Amniotic epithelial cell (primary cell): ENCODE measurements around the gene TXNDC8.
"Not testable (repeated sequence)": the region's sequence is repeated elsewhere in the genome, so short reads cannot be mapped to it uniquely, and the experiment has no call there.

Experiments used
- DNase-seq: peaks from one replicate; pipeline ENCODE4 v3.0.0-alpha.2; 2010; ENCODE audit warnings: low read depth

The TXNDC8 gene

DNA sequence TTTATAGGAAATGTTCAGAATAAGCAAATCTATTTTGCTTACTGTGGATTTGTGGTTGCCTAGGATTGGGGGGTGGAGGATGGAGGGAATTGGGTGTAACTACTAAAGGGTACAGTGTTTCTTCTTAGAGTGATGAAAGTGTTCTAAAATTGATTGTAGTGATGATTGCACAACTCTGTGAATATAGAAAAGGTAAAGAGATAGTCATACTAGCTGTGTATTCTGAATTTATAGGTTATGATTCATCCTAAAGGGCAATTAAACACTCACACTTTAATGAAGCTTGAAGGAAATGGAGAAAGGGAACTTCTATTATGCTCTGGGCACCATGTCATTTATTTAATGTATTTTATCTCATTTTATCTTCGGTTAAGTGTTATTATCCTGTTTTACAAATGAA lies 9.9 kb downstream of the TXNDC8 start:
- no peak for DNase-seq

DNA sequence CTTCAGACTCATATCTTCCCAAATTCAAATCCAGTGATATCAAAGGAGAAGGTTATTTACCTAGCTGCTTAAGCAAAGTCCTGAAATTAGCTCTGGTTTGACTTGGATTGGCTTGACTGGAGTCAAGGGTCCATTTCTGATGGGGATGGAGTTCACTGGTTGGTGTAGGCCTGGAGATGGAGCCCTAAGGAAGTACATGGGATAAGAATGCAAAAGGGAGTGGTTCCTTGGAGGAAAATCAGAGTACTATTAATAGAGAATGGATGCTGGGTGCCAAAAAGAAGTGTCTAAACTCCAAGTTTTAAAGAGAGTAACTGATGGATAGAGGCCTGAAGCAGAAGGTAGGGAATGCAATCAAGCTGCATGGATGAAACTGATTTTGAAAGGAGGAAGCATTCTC lies 13.8 kb downstream of the TXNDC8 start:
- DNase-seq: no peak

DNA sequence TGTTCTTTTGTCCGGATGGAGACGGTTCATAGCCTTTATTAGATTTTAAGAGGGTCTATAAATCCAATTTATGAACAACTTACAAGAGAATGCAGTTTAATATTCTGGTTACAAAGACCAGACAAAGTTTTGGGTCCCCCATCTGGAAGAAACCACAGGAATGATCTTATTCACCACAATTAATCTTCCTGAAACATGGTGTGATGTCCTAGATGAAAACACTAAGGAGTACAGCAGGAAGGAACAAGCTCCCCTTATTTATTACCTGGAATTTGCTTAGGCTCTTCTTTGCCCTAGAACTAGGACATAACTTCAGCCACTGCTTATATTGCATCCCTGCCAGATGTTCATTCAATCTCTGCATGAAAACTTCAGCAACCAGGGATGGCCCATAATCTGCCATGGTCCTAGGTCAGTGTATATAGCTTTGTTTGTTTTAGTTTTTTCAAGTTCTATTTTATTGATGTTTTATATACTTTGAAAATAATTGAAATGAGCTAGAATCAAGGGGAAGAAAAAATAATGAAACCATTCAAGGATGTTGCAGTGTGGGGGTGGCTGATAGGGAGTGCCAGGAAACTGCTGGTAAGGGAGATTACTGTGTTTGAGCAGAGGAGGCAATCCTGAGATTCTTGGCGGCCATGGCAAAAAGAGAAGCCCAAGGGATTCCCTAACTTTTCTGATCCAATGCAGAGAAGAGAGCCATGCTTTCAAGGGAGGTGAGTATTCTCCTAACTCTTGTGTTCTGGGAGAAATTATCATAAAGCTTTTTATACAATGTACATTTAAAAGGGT lies 16.8 kb downstream of the TXNDC8 start:
- peak; percentile 60 for DNase-seq

DNA sequence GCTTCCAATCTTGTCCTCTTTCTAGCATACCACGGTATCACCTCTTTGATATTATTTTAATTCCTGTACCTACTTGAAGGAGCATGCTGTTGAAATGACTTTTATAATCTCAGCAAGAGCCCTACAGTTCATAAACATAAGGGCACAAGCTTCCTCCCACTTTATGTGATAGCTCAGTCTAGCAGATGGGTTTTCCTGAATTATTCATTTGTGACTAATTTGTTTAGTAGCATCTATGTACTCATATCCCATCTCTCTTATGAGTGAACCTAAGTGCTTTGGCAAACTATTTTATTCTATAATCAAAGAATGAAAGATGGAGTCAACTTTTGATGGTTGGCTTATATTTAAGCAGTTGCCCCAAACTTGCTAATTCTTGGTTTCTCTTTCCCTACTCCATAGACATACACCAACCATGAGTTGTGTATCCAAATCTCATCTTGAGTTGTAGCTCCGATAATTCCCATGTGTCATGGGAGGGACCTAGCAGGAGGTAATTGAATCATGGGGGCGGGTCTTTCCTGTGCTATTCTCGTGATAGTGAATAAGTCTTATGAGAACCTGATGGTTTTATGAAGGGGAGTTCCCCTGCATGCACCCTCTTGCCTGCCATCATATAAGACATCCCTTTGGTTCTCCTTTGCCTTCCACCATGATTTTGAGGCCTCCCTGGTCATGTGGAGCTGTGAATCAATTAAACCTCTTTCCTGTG lies 17.7 kb downstream of the TXNDC8 start:
- DNase-seq: no peak

DNA sequence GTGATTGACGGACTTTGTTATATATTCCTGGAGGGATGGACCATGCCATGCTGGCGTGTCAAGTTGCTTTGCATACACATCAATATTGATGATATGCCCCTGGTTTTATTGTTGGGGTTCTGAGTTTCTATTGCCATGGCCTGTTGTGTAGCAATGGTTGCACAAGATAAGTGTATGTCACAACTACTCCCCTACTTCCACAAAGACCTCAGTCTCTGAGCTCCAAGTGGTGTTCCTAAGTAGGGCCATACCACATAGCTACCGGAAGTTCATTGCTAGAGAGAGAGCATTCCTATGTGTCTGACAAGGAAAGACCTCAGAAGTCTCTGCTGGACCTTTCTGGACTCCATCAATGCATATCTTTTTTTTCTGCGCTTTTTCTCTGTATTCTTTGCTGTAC lies 19.8 kb downstream of the TXNDC8 start:
- DNase-seq: no peak

DNA sequence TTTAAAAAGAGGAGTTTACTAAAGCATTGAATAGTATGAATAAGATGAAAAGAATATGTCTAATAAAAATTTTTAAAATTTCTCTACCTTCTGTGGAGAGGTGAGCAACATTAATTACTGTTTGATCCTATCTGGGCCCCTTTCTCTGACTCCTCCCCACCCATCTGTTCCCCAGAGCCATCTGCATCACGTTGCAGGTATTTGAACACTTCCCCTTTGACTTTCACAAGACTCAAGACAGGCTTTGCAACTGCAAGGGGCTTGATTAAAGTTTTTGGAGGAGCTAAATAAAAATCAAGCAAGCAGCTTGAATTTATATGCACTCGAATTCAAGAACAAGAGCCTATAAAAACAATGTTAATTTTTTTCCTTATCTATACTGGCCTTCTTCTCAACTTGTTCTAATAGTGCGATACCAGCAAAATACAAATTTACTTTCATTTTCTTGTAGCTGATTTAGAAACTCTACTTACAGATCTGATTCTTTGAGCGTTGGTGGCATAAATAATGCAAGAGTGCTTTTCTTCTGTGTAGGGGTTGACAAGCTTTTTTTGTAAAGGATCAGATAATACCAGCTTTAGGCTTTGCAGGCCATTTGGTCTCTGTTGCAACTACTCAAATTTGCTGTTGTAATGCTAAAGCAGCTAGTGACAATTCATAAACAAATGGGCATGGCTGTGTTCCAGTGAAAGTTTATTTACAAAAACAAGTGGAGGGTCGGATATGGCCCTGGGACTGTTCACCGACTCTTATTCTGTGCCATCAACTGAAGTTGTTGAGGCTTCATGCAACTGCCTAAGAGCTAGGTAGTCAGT lies 21.2 kb downstream of the TXNDC8 start:
- no peak for DNase-seq

DNA sequence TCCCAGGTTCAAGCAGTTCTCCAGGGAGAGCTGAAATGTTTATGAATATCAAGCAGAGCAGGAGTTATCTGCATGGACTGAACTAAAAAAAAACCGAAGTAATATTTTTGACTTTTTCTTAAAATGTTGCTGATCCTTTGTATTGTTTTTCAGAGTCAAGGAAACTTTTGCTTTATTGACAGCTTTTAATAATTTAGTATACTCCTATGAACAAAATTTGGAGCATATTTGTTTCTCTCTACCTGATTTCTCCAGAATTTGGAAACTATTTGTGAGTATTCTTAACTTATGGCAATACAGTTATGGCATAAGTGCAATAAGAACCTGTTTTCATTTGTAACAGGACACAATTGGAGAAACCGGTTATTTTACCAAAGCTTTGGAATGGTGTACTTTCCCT lies 25.7 kb downstream of the TXNDC8 start:
- not testable (repeated sequence) for DNase-seq

DNA sequence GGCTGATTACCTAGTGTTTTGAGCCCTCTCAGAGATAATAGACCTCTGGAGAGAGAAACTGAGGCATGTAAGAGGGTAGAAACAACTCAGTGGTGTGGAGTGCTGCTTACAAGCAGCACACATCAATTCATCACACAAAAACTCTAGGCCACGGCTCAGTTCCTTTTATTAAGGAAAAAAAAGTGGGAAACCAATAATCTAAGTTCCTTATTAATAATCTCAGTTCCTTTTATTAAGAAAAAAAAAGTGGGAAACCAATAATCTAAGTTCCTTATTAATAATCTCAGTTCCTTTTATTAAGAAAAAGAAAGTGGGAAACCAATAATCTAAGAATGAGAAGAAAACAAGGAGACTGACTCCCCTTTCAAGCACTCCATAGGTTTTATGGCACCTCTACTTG lies 28.0 kb downstream of the TXNDC8 start:
- no peak for DNase-seq

DNA sequence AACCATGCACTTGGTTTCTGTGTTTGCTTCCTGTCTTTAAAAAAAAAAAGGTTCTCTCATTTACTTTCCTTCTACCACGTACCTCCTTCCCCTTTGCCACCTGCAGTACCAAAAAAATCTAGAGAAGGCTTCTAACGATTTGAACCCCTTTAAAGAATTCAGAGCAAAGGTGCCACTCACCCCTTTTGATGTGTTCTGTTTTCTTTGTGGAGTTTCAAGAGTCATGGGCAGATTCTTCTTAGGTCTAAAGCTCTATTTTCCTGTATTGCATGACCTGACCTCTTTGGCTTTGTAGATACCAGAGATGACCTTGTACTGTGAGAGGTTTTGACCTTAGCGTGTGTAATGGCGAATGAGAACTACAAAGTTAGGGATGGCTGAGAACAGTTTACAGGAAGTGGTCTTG lies 29.0 kb downstream of the TXNDC8 start:
- DNase-seq: no peak

DNA sequence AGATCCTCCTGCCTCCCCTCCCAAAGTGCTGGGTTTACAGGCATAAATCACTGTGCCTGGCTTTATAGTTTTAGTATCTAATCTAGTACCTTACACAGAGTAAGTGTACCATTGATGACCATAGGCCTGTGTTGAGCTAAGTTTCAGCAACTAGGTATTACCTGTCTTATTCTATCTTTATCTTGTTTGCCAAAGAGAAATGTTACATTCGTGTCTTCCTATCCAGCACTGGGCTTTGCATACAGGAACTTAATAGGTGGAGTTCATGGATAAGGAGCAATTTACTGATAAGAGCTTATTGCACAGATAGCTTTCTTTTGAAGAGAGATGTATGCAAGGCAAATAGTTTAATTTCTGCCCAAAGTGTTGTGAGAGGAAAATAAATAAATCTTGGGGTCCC lies 30.5 kb downstream of the TXNDC8 start:
- no peak for DNase-seq

DNA sequence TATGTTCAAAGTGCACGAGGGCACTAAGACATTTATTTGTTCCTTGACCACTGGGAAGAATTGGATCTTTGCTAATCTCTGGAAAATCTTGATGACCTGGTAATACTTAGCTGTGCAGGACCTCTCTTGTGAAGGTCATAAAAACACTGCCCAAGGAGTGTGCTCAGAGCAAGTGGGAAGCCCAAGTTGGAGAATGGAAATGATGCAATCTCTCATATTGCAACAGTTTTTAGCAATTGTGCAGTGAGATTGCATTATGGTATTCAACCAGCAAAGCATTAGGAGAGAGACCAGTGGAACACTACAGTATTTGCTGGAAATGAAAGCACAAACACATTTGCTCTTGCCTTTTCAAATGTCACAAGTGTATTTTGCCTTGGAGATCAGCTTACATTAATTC lies 34.5 kb downstream of the TXNDC8 start:
- peak; percentile 91 for DNase-seq

DNA sequence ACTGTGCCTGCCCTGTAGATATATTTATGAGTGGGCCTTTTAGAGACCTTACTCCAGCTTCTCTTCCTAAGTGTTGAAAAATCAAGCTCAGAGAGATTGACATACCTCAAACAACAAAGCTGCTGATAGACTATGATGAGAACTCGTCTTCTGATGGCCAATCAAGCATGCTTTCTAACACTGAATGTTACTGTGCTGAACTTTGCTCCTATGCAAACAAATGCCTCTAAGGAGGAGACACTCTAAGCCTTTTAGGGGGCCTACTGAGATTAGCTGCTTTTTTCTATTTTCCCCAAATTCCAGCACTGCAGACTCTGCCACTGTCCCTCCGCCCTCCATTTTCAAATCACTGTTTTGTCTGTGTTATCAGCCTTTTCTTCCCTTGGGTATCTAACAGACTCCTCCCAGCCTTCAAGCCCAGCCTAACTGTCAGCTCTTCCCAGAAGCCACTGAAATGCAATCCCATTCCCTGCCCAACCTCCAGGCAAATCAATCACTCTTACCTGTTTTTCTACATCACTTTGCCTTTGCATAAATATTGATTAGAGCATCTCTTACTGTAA lies 39.5 kb downstream of the TXNDC8 start:
- no peak for DNase-seq

DNA sequence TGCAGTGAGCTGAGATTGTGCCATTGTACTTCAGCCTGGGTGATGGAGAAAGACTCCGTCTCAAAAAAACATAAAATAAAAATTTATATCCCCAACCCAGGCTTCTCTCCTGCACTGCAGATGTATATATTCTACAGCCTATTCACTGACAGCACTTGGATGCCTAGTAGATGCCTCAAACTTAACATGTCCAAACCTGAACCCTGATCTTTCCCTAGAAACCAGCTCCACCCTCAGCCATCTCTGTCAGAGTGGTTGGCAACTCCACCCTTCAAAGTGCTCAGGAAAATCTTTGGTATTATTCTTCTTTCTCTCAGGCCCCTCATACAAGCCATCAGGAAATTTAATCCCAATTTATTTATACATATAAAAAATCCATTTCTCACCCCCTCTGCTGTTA lies 44.4 kb downstream of the TXNDC8 start:
- DNase-seq: no peak

DNA sequence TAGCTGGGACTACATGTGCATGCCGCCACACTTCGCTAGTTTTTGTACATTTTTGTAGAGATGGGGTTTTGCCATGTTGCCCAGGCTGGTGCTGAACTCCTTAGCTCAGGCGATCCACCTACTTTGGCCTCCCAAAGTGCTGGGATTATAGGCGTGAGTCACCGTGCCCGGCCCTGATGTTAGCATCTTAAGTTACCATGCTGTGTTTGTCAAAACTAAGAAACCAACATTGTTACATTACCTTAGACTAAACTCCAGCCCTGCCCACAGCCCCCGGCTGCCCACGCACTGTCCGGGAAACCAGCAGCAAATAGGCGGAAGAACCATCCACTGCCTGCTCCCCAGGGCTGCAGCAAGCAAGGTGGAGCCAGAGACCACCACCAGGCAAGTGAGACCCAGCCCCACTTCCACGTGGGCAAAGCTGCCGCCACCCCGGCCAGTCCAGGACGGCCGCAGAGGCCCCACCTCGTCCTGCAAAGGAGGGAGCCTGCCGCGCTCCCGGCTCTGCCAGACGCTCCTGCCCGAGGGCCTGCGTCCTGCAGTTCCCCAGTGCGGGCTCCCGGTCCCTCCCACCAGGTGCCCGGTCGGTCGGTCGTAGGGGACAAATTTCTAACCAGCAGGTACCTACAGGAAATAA lies 45.6 kb downstream of the TXNDC8 start:
- no peak for DNase-seq

DNA sequence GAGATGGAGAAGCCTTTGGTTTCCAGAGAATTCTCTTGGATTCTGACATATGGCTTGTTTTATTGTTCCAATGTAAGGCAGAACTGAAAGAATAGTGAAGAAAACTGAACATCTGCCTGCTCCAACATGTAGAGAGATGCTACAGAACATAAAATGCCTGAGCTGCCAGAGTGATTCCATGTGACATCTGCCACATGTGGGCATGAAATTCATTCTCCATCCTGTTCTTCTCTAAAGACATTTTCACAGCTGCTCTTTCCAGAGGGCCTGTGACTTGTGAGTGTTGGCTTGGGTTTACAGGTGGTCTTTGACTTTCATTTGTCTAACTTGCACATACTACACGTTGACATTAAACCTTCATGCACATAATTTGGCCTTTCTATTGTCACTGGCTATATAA lies 47.7 kb downstream of the TXNDC8 start:
- no peak for DNase-seq

DNA sequence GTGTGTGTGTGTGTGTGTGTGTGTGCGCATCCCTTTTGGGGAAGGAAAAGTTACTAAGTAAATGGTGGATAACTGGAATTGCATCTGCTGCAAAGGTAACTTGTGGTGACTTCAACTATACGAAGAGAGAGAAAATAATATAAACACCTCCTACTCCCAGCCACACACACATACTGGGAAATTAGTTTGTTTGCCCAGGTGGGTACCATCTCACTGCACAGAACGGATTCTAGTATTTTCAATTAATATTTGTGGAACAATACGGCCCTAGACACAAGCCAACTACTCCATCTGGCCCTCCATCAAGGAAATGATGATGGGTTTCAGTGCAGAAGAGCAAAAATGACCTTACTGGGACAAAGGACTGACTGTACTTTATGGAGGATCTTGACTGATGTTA lies 49.2 kb downstream of the TXNDC8 start:
- DNase-seq: no peak

DNA sequence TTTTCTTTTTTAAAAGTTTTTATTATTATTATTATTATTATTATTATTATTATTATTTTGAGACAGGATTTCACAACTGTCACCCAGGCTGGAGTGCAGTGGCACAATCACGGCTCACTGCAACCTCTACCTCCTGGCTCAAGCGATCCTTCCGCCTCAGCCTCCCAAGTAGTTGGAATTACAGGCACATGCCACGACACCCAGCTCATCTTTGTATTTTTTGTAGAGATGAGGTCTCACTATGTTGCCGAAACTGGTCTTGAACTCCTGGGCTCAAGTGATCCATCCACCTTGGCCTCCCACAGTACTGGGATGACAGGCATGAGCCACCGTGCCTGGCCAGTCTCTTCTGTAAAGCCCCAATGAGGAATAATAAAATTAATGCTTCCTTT lies 50.4 kb downstream of the TXNDC8 start:
- no peak for DNase-seq

DNA sequence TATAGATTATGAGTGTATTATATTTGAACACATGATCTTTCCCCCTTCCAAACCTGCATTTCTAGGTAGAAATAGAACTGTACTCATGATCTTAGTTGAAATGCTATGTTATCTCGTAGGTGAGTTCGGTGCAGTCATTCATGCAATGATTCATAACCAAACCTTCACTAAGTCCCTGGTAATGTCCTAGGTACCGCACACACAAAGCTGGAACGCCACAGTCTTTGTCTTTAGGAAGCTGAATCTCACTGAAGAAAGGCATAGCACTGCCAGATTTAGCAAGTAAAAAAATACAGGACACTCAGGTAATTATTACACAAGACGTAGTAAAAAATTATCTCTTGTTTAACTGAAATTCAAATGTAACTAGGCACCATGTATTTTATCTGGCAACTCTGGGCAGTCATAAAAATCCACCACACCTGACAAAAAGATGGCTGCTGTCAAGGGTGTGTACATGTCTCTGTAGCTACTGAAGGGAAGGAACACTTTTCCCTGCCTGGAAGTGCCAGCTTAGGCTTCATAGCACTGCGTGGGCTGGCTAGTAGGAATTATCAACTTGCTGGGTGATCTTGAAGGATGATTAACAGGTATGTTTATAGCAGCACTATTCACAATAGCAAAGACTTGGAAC lies 53.3 kb downstream of the TXNDC8 start:
- DNase-seq: no peak

DNA sequence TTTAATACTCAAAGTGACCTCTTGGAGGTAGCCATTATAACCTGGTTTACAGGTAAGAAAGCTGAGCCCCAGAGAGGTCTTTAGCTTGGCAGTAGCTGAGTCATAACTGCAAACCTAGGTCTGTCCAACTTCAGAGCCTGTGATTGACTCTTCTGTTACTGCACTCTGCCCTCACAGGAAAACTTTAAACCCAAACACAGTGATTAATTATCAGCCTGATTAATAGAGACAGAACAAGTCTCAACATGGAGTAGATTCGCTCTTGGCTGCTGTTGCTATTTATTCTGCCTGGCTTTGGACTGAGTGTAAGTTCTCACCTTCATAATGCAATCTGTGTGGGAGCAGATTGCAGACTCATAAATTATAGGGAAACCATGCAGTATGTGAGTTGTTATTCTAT lies 53.9 kb downstream of the TXNDC8 start:
- peak; percentile 34 for DNase-seq

DNA sequence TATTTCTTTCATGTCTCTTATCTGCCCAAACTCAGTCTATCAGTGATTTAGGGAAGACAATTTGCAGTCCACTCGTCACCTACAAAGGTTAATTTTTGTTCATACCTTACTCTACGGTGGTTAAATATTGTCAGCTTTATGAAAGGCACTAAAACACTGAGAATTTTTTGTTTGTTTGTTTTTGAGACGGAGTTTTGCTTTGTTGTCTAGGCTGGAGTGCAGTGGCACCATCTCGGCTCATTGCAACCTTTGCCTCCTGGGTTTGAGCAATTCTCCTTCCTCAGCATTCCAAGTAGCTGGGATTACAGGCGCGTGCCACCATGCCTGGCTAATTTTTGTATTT lies 55.0 kb downstream of the TXNDC8 start:
- DNase-seq: no peak

DNA sequence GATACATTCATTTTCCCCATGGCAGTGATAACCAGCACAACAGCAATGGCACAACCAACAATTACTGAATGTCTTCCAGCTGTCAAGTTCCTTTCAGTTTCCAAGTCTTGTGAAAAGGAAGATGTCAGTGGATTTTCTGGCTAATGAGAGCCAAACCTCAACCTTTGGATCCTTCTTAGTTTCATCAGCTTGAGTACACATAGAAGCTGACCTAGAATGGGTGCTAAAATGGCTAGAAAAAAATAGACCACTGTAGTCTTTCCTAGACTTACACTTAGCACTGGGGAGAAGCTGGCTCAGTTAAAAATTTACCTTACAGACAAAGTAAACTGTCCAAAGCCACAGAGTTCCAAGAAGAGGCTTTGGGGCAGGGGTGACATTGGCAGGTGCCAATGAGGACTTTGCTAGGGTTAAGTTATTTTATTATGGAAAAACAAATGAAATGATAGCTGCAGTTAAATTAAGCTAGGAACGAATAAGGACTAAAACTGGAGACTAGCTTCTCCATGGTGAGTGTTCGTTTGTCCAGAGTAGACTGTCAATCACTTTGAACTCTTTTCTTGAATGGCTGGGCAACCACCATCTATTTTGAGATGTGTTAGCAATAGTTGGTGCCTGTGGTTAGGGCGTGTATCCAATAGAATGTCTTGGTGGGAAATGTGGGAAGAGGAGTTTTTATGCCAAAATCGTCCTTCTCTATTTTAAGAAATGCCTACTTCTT lies 55.5 kb downstream of the TXNDC8 start:
- no peak for DNase-seq
